Sigmoid colon (tissue), 7 donors: ENCODE measurements around the gene DNAJC17. TPM values are rescaled to one million over a fixed set of nuclear protein-coding genes. Genes with fewer than 3 reads are reported as not detected.

ENCODE experiments used
- DNase-seq: peaks from one replicate; pipeline ENCODE4 v3.0.0-alpha.2; 2019
- H3K27ac ChIP-seq, 4 donors: fragments of 200-600 bp; sonication (generic); one replicate each; pipeline ENCODE4 v1.5.1; 2016 to 2019; ENCODE audit warnings: mild to moderate bottlenecking in 1 of 4
- H3K27me3 ChIP-seq, 3 donors: fragments of 200-600 bp; sonication (generic); one replicate each; pipeline ENCODE4 v1.5.1; 2019; ENCODE audit warnings: mild to moderate bottlenecking in 1 of 3
- H3K36me3 ChIP-seq, 4 donors: fragments of 200-600 bp; sonication (generic); one replicate each; pipeline ENCODE4 v1.5.1; 2016 to 2019
- H3K4me1 ChIP-seq, 4 donors: fragments of 200-600 bp; sonication (generic); one replicate each; pipeline ENCODE4 v1.5.1; 2017 to 2019
- H3K4me3 ChIP-seq, 4 donors: fragments of 200-600 bp; sonication (generic); one replicate each; pipeline ENCODE4 v1.5.1; 2017 to 2019; ENCODE audit warnings: mild to moderate bottlenecking in 2 of 4, moderate library complexity in 1 of 4
- H3K9me3 ChIP-seq, 4 donors: fragments of 200-600 bp in 3 of 4; sonication (generic) in 3 of 4; one replicate each; pipeline versions ENCODE4 v1.5.1 to v1.6.1; 2013 to 2019
- EP300 ChIP-seq, 4 donors: sonication (generic); formaldehyde crosslinking; IDR thresholded peaks; one replicate each; pipeline ENCODE4 v1.6.1; 2017; ENCODE audit warnings: antibody characterized with exemption in 4 of 4
- POLR2A ChIP-seq, 2 donors: fragments of 450-650 bp; IDR thresholded peaks; one replicate each; pipeline ENCODE4 v1.6.1; 2016; ENCODE audit warnings: antibody characterized with exemption in 2 of 2, mild to moderate bottlenecking in 2 of 2, moderate library complexity in 2 of 2
- POLR2AphosphoS5 ChIP-seq, 4 donors: sonication (generic); formaldehyde crosslinking; IDR thresholded peaks; one replicate each; pipeline ENCODE4 v1.6.1; 2017; ENCODE audit warnings: antibody characterized with exemption in 4 of 4
- WGBS, 2 donors: extraction: QIAGEN DNeasy Blood & Tissue Kit; methylation state at CpG; one replicate each; pipeline ENCODE4 v1.1.7; 2013; 5-methylcytosine and 5-hydroxymethylcytosine counted together
- intact Hi-C: fragments of 100-400 bp; cut with DNase I; formaldehyde crosslinking; loops from one replicate; pipeline ENCODE4 v1.15.1; 2023
- polyA plus RNA-seq, 3 donors: library from polyadenylated mRNA; stranded (reverse); fragments of 200-250 nt; gene quantifications; one replicate each; pipeline ENCODE4 v1.2.3, GENCODE V29; 2013
- total RNA-seq, 4 donors: library from RNA; depleted of rRNA; stranded (reverse); fragments of >200 nt; gene quantifications; one replicate each; pipeline ENCODE4 v1.1.0, GENCODE V29; 2016
- TF ChIP-seq, protein P1 (sequence below), 4 experiments: fragments of 450-650 bp in 3 of 4; fragments of 200-600 bp in 1 of 4; IDR thresholded peaks; one replicate each; pipeline ENCODE4 v1.5.1; 2016 to 2019; ENCODE audit warnings: antibody characterized with exemption in 4 of 4, mild to moderate bottlenecking in 3 of 4, moderate library complexity in 2 of 4
- donor health status: healthy with polysubstance abuse.
- donor health status: Bipolar disorder and iron deficiency.
- donor health status: healthy.

The DNAJC17 gene, protein sequence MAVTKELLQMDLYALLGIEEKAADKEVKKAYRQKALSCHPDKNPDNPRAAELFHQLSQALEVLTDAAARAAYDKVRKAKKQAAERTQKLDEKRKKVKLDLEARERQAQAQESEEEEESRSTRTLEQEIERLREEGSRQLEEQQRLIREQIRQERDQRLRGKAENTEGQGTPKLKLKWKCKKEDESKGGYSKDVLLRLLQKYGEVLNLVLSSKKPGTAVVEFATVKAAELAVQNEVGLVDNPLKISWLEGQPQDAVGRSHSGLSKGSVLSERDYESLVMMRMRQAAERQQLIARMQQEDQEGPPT
- total RNA-seq = 10 to 100 TPM in 2 of 4 donors, 1 to 10 TPM in 2; 9.1 to 25.8 (median 12.8) TPM
- polyA plus RNA-seq = 10 to 100 TPM; 46.5 to 56.4 (median 46.8) TPM

DNA sequence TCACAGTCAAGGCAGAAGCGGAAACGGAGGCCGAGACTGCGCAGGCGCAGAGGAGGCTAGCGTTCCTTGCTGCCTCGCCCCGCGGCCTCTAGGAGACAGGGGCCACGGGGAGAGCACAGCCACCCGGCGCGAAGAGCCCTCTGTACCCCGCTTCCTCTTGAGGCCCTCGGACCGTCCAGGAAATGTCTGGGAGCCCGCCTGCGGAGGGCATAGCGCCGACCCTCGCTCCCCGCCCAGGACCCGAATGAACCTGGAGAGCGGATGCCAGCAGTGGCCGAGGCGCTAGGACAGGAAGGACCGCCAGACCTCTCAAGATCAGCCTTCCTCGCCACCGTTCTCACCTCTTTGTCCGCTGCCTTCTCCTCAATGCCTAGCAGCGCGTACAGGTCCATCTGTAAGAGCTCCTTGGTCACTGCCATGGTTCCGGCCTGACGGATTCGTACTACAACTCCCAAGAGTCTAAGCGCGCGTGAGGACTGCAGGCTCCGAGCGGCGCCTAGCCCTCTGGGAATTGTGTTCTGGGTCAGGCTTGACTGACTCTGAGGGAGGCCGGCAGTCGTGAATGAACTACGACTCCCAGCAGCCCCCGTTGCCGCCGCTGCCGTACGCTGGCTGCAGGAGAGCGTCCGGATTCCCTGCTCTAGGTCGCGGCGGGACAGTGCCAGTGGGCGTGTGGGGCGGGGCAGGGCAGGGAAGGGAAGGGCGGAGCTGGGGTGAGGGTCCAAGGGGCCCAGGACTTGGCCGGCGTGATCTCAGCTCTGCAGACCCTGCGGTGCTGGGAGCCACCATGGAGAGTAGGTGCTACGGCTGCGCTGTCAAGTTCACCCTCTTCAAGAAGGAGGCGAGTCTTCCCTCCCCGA, at the start of gene DNAJC17, which contains the start of gene ZFYVE19:
TSS of gene DNAJC17 (minus strand) at position 446 of the 860 bp plus-strand sequence. CDS start at position 419, 27 bp downstream.
TSS of gene ZFYVE19 (plus strand) at position 62 of the 860 bp plus-strand sequence. CDS start at position 563, 501 bp downstream.
- intact Hi-C loops = loop anchor here (1.0 to 10.0 kb wide), 5 partner anchors 40 to 642 kb away; partner anchors contain the start of genes BUB1B, C15orf62, RAD51 and RMDN3
- Histone ChIP-seq H3K27ac (peak within 1 kb of the TSS; percentile 94 to 98 (median 96)), H3K4me3 (peak within 1 kb of the TSS; percentile 85 to 98 (median 94)), H3K27me3 (no peaks in the 10 kb centered on the region), H3K36me3 (peaks cover 0 to 16% (median 3%) of the 10 kb centered on the region in 4 donors), H3K4me1 (peaks cover 0 to 26% (median 19%) of the 10 kb centered on the region in 4 donors), H3K9me3 (no peaks in the 10 kb centered on the region)
- peak; percentile 98 for DNase-seq
- WGBS, 2 donors = 0% methylated on average over 64 of the region's 64 CpGs
- TF ChIP-seq POLR2A (IDR thresholded peaks at IDR 0.05) = peak in 1 of 2 donors; percentile 42
- TF ChIP-seq, protein P1, sequence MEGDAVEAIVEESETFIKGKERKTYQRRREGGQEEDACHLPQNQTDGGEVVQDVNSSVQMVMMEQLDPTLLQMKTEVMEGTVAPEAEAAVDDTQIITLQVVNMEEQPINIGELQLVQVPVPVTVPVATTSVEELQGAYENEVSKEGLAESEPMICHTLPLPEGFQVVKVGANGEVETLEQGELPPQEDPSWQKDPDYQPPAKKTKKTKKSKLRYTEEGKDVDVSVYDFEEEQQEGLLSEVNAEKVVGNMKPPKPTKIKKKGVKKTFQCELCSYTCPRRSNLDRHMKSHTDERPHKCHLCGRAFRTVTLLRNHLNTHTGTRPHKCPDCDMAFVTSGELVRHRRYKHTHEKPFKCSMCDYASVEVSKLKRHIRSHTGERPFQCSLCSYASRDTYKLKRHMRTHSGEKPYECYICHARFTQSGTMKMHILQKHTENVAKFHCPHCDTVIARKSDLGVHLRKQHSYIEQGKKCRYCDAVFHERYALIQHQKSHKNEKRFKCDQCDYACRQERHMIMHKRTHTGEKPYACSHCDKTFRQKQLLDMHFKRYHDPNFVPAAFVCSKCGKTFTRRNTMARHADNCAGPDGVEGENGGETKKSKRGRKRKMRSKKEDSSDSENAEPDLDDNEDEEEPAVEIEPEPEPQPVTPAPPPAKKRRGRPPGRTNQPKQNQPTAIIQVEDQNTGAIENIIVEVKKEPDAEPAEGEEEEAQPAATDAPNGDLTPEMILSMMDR (IDR thresholded peaks at IDR 0.05) = peak in 2 of 4 experiments; percentile 17 to 19
- TF ChIP-seq EP300 (IDR thresholded peaks at IDR 0.05) = peak in 1 of 4 donors; percentile 18
- peak in 3 of 4 donors; percentile 46 to 80 (median 69) for TF ChIP-seq POLR2AphosphoS5 (IDR thresholded peaks at IDR 0.05)

DNA sequence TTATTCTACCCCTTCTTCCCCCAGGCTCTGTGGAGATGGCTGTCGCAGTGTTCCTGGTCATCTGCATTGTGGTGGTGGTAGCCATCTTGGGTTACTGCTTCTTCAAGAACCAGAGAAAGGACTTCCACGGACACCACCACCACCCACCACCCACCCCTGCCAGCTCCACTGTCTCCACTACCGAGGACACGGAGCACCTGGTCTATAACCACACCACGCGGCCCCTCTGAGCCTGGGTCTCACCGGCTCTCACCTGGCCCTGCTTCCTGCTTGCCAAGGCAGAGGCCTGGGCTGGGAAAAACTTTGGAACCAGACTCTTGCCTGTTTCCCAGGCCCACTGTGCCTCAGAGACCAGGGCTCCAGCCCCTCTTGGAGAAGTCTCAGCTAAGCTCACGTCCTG, 49.5 kb upstream of the DNAJC17 start:
- Histone ChIP-seq H3K27ac (no peak overlapping the region), H3K4me3 (no peak overlapping the region), H3K36me3 (no peaks in the 10 kb centered on the region), H3K4me1 (peaks cover 0 to 8% (median 3%) of the 10 kb centered on the region in 4 donors), H3K9me3 (no peaks in the 10 kb centered on the region), H3K27me3 (peaks cover 0 to 24% (median 10%) of the 10 kb centered on the region in 3 donors)
- 28 to 63% methylated on average over 8 of the region's 8 CpGs for WGBS, 2 donors
- no peak for DNase-seq
- intact Hi-C loops = loop anchor here (1.0 kb wide), 1 partner anchor 38 kb away; the partner anchor contains the start of gene VPS18
- TF ChIP-seq POLR2A (IDR thresholded peaks at IDR 0.05) (no peak), POLR2AphosphoS5 (IDR thresholded peaks at IDR 0.05) (no peak), EP300 (IDR thresholded peaks at IDR 0.05) (no peak)
- TF ChIP-seq, protein P1 (IDR thresholded peaks at IDR 0.05) = no peak

DNA sequence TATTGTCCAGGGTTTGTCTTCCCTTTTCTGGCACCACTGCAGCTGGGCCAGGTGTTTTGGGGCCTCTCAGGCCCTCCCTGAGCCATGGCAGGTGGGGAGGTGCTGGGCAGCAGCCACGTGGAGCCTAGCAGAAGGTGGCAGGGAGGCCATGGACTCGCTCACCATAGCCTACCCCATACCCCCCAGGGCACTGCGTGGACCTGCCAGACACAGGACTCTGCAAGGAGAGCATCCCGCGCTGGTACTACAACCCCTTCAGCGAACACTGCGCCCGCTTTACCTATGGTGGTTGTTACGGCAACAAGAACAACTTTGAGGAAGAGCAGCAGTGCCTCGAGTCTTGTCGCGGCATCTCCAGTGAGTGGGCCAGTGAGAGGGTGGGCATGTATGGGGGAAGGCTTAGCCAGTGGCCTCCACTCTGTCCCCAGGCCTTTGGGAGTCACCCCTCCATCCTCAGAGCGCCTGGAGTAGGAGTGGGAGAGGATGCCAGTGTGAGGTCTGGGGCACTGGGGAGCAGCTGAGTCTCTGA, 48.5 kb upstream of the DNAJC17 start:
- peaks cover 0 to 8% (median 3%) of the 10 kb centered on the region in 4 donors for H3K4me1 ChIP-seq
- peaks cover 0 to 24% (median 10%) of the 10 kb centered on the region in 3 donors for H3K27me3 ChIP-seq
- no peaks in the 10 kb centered on the region for H3K9me3 ChIP-seq
- no peaks in the 10 kb centered on the region for H3K36me3 ChIP-seq
- H3K27ac ChIP-seq = no peak overlapping the region
- intact Hi-C loops = no loop called here
- no peak for DNase-seq
- 77 to 83% methylated on average over 13 of the region's 13 CpGs for WGBS, 2 donors
- TF ChIP-seq, protein P1 (IDR thresholded peaks at IDR 0.05) = no peak
- no peak for TF ChIP-seq EP300 (IDR thresholded peaks at IDR 0.05)
- no peak for TF ChIP-seq POLR2AphosphoS5 (IDR thresholded peaks at IDR 0.05)
- no peak for TF ChIP-seq POLR2A (IDR thresholded peaks at IDR 0.05)
- H3K4me3 ChIP-seq = no peak overlapping the region

DNA sequence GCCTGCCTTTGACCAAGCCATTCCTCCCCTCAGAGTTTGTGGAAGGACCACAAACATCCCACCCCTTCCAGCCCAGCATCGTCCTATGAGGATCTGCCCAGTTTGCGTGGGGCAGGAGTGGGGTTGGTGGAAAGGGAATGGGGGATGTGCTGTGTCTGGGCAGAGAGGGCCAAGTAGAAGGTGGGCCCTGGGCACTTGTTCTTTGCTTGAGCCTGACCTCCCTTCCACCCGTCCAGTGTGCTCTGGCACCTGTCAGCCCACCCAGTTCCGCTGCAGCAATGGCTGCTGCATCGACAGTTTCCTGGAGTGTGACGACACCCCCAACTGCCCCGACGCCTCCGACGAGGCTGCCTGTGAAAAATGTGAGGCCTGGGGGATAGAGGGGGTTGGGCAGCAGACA, 46.9 kb upstream of the DNAJC17 start:
- peaks cover 0 to 8% (median 3%) of the 10 kb centered on the region in 4 donors for H3K4me1 ChIP-seq
- peaks cover 0 to 19% (median 7%) of the 10 kb centered on the region in 3 donors for H3K27me3 ChIP-seq
- TF ChIP-seq POLR2AphosphoS5 (IDR thresholded peaks at IDR 0.05) = no peak
- no peak for DNase-seq
- intact Hi-C loops = no loop called here
- 77 to 83% methylated on average over 10 of the region's 10 CpGs for WGBS, 2 donors
- no peak overlapping the region for H3K4me3 ChIP-seq
- H3K27ac ChIP-seq = no peak overlapping the region
- H3K36me3 ChIP-seq = no peaks in the 10 kb centered on the region
- no peaks in the 10 kb centered on the region for H3K9me3 ChIP-seq
